Upper lobe of right lung (tissue), 1 donor: ENCODE results near the gene LAMA3. TPM values are rescaled to one million over a fixed set of nuclear protein-coding genes. Genes with fewer than 3 reads are reported as not detected.

Experiments
- ATAC-seq: fragments of 200-7000 bp; cut with Tn5 transposase; one replicate; pipeline ENCODE4 v1.9.1; 2020; ENCODE audit warnings: mild to moderate bottlenecking, moderate library complexity
- DNase-seq: peaks from one replicate; pipeline ENCODE4 v3.0.0-alpha.2; 2020
- H3K27ac ChIP-seq: fragments of 200-600 bp; one replicate; pipeline ENCODE4 v1.8.0; 2022
- H3K27me3 ChIP-seq: fragments of 200-600 bp; one replicate; pipeline ENCODE4 v1.8.0; 2022; ENCODE audit warnings: mild to moderate bottlenecking
- H3K36me3 ChIP-seq: fragments of 200-600 bp; one replicate; pipeline ENCODE4 v1.8.0; 2022
- H3K4me1 ChIP-seq: fragments of 200-600 bp; one replicate; pipeline ENCODE4 v1.8.0; 2022
- H3K4me3 ChIP-seq: fragments of 200-600 bp; one replicate; pipeline ENCODE4 v1.8.0; 2022; ENCODE audit warnings: mild to moderate bottlenecking
- H3K9me3 ChIP-seq: fragments of 200-600 bp; one replicate; pipeline ENCODE4 v1.8.0; 2022
- intact Hi-C: fragments of 100-400 bp; cut with DNase I; formaldehyde crosslinking; loops from one replicate; pipeline ENCODE4 v1.11.0; 2022
- total RNA-seq: library from RNA; stranded (reverse); fragmentation: NEBNext Ultra II Directional; extraction: Animal tissue kit (Norgen Biotek cat#: 25700); gene quantifications from one replicate; pipeline ENCODE4 v1.2.1, GENCODE V29; 2021
- TF ChIP-seq, protein P1 (sequence below): fragments of 200-600 bp; IDR thresholded peaks from one replicate; pipeline ENCODE4 v1.8.0; 2022; ENCODE audit warnings: antibody characterized with exemption
- donor health status: DM: no; HTN: yes; CAD: no; lungs with severe emphysema.

LAMA3 gene
- total RNA-seq, 1 donor from 2014 or later, result 139 TPM

DNA sequence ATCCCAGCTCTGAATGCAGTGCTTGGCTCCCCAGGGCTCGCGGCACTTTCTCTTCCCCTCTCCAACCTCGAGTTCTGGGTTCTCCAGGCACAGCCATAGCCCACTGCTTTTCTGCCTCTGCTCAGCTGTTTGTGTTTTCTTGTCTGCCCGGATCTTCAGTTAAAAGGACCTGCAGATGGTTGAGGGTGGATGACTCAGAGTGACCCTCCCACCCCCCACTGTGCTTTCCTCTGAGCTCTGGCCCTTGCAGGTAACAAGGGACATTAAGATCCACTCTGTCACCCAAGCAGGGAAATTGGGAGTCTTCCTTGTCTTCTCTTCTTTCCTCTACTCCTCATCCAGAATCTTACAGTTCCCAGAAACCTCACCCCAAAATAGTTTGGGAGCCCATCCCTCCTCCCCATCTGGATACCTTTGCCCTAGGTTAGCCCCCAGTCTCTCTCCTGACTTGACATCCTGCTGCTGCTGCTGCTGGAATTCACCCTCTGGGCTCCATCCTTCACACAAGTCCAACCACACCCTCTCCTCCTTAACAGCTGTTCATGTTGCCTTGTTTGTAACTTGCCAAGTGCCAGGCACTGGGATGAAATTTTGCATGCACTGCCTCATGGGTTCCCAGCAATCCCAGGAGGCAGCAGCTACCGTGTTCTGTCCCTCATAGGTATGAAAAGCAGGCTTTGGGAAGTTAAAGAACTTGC is 167.4 kb downstream of the LAMA3 start:
- Histone ChIP-seq H3K4me1 (no peaks in the 10 kb centered on the region), H3K27me3 (no peaks in the 10 kb centered on the region), H3K9me3 (no peaks in the 10 kb centered on the region), H3K36me3 (peaks cover 5% of the 10 kb centered on the region), H3K27ac (no peak overlapping the region), H3K4me3 (no peak overlapping the region)
- DNase-seq (no peak), ATAC-seq (no peak)
- TF ChIP-seq, protein P1, sequence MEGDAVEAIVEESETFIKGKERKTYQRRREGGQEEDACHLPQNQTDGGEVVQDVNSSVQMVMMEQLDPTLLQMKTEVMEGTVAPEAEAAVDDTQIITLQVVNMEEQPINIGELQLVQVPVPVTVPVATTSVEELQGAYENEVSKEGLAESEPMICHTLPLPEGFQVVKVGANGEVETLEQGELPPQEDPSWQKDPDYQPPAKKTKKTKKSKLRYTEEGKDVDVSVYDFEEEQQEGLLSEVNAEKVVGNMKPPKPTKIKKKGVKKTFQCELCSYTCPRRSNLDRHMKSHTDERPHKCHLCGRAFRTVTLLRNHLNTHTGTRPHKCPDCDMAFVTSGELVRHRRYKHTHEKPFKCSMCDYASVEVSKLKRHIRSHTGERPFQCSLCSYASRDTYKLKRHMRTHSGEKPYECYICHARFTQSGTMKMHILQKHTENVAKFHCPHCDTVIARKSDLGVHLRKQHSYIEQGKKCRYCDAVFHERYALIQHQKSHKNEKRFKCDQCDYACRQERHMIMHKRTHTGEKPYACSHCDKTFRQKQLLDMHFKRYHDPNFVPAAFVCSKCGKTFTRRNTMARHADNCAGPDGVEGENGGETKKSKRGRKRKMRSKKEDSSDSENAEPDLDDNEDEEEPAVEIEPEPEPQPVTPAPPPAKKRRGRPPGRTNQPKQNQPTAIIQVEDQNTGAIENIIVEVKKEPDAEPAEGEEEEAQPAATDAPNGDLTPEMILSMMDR, result no peak
- intact Hi-C loops, result no loop called here

DNA sequence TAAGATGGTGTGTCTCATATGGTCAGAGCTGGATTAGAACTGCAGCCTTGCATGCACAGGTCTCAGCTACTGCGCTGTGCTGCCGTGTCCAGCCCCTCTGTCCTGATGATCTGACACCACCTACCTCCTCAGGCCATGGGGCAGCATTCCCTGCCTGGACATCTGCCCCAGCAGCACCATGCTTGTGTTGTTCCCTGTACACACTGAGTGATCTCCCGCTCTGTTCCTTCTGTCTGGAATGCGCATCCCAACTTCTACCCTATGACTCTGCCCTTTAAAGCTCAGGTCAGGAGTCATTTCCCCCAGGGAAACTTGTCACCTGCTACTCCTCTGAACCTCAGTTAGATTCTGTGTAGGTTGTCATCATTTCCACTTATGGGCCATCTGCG is 167.9 kb downstream of the LAMA3 start:
- no peaks in the 10 kb centered on the region for H3K27me3 ChIP-seq
- no peaks in the 10 kb centered on the region for H3K36me3 ChIP-seq
- no peaks in the 10 kb centered on the region for H3K9me3 ChIP-seq
- H3K27ac ChIP-seq, result no peak overlapping the region
- no peak overlapping the region for H3K4me3 ChIP-seq
- no peak for DNase-seq
- H3K4me1 ChIP-seq, result no peaks in the 10 kb centered on the region
- no peak for ATAC-seq
- intact Hi-C loops, result no loop called here
- TF ChIP-seq, protein P1, result no peak

DNA sequence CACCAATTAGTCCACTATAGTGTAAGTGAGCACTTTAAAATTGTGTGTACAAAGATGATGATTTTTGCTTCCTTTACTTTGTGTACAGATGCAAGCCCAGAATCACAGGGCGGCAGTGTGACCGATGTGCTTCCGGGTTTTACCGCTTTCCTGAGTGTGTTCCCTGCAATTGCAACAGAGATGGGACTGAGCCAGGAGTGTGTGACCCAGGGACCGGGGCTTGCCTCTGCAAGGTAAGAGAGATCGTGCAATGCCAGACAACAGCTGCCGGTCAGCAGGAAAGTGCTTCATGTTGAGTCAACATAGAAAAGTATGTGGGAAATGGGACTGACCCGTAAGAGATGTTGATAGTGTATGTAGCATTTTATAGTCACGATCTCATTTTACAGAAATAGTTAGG is 168.5 kb downstream of the LAMA3 start:
- TF ChIP-seq, protein P1, result no peak
- DNase-seq (peak; percentile 87), ATAC-seq (peak; percentile 93)
- H3K27me3 ChIP-seq, result no peaks in the 10 kb centered on the region
- no peaks in the 10 kb centered on the region for H3K36me3 ChIP-seq
- no peak overlapping the region for H3K27ac ChIP-seq
- no peaks in the 10 kb centered on the region for H3K9me3 ChIP-seq
- H3K4me3 ChIP-seq, result no peak overlapping the region
- H3K4me1 ChIP-seq, result no peaks in the 10 kb centered on the region
- intact Hi-C loops, result no loop called here

DNA sequence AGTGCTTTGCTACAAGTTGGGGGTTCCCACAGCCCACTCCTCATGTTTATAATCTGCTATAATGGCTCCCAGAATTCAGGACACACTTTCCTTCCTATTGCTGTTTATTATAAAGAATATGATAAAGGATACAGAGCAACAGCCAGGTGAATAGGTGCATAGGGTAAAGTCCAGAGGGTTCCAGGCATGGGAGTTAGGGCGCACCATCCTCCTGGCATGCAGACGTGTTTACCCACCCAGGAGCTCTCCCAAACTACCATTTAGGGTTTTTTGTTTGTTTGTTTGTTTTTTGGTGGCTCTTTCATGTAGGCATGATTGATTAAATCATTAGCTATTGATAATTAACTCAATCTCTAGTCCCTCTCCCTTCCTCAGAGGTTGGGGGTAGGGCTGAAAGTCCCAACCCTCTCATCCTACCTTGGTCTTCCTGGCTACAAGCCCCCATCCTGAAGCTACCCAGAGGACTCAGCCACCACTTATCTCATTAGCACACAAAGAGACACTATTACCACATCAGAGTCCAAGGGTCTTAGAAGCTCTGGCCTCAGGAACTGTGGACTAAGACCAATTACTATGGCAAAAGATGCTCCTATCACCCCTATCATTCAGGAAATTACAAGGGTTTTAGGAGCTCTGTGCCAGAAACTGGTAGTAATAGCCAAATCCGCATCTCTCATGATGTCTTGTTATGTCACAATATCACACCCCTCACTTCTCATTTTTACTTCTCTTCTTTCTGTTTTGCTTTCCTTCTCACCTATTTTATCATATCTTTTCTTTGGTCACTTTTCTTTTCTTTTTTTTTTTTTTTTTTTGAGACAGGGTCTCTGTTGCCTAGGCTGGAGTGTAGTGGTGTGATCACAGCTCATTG is 170.4 kb downstream of the LAMA3 start:
- peaks cover 3% of the 10 kb centered on the region for H3K4me1 ChIP-seq
- TF ChIP-seq, protein P1, result no peak
- intact Hi-C loops, result no loop called here
- H3K36me3 ChIP-seq, result no peaks in the 10 kb centered on the region
- ATAC-seq, result no peak
- H3K27ac ChIP-seq, result no peak overlapping the region
- no peak overlapping the region for H3K4me3 ChIP-seq
- DNase-seq, result no peak
- no peaks in the 10 kb centered on the region for H3K9me3 ChIP-seq
- no peaks in the 10 kb centered on the region for H3K27me3 ChIP-seq

DNA sequence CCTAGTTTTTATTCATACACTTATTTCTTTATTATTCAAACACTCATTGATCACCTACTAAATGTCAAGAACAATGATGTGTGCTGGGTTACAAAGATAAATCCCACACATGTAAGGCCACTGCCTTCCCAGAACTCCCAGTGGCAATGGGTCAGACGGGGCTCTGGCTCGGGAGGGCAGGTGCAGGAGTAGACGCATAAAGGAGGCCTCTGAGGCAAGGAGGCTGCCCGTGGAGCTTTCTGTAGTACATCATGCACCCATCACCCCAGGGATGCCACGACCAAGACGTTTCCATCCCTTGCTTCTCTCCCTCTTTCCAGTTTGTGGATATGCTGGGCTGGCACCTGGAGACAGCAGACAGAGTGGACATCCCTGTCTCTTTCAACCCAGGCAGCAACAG is 172.1 kb downstream of the LAMA3 start:
- H3K27ac ChIP-seq, result no peak overlapping the region
- peaks cover 3% of the 10 kb centered on the region for H3K4me1 ChIP-seq
- H3K9me3 ChIP-seq, result no peaks in the 10 kb centered on the region
- DNase-seq (no peak), ATAC-seq (no peak)
- H3K4me3 ChIP-seq, result no peak overlapping the region
- intact Hi-C loops, result no loop called here
- H3K36me3 ChIP-seq, result no peaks in the 10 kb centered on the region
- TF ChIP-seq, protein P1, result no peak
- no peaks in the 10 kb centered on the region for H3K27me3 ChIP-seq
